H9 (cell line): Measurements from ENCODE around the gene LRRC55. TPM values are rescaled to one million over a fixed set of nuclear protein-coding genes. Genes with fewer than 3 reads are reported as not detected.

Experiments used
- DNase-seq: peaks from one replicate; pipeline ENCODE4 v3.0.0-alpha.2; 2017
- H2AFZ ChIP-seq: one replicate; pipeline ENCODE4 v1.6.1; 2013; ENCODE audit warnings: mild to moderate bottlenecking, low read length, control low read depth, moderate library complexity
- H2AK5ac ChIP-seq: 2 replicates; pipeline ENCODE4 v1.6.1; 2013; ENCODE audit warnings: low read length, control low read depth, mixed read lengths; ENCODE audit not compliant: insufficient read length
- H2BK120ac ChIP-seq: one replicate; pipeline ENCODE4 v1.6.1; 2013; ENCODE audit warnings: low read depth, mild to moderate bottlenecking, low read length, control low read depth, inconsistent platforms; ENCODE audit not compliant: poor library complexity, severe bottlenecking
- H2BK12ac ChIP-seq: 2 replicates; pipeline ENCODE4 v1.6.1; 2013; ENCODE audit warnings: low read length, control low read depth, mixed read lengths, low read depth; ENCODE audit not compliant: insufficient read length
- H2BK15ac ChIP-seq: 2 replicates; pipeline ENCODE4 v1.6.1; 2013; ENCODE audit warnings: low read depth, low read length, control low read depth
- H2BK20ac ChIP-seq: one replicate; pipeline ENCODE4 v1.6.1; 2013; ENCODE audit warnings: low read depth, mild to moderate bottlenecking, low read length, control low read depth, inconsistent platforms; ENCODE audit not compliant: poor library complexity, severe bottlenecking
- H2BK5ac ChIP-seq: 2 replicates; pipeline ENCODE4 v1.6.1; 2013; ENCODE audit warnings: low read length, control low read depth, mixed read lengths; ENCODE audit not compliant: insufficient read length
- H3K14ac ChIP-seq: 2 replicates; pipeline ENCODE4 v1.6.1; 2013; ENCODE audit warnings: low read length, control low read depth; ENCODE audit not compliant: insufficient read depth
- H3K18ac ChIP-seq: 2 replicates; pipeline ENCODE4 v1.6.1; 2013; ENCODE audit warnings: low read depth, mild to moderate bottlenecking, mixed read lengths, low read length, control low read depth; ENCODE audit not compliant: insufficient read length
- H3K23ac ChIP-seq: 2 replicates; pipeline ENCODE4 v1.6.1; 2013; ENCODE audit warnings: low read length, control low read depth, mixed read lengths, low read depth; ENCODE audit not compliant: insufficient read length
- H3K23me2 ChIP-seq: 2 replicates; pipeline ENCODE4 v1.6.1; 2013; ENCODE audit warnings: low read depth, mild to moderate bottlenecking, mixed read lengths, low read length, control low read depth; ENCODE audit not compliant: insufficient read length, poor library complexity, severe bottlenecking
- H3K27ac ChIP-seq: 2 replicates; pipeline ENCODE4 v1.5.1; 2013; ENCODE audit warnings: low read length, control low read depth, mixed read lengths, low read depth; ENCODE audit not compliant: insufficient read length
- H3K27me3 ChIP-seq: 2 replicates; pipeline ENCODE4 v1.6.1; 2013; ENCODE audit warnings: low read length, control low read depth, inconsistent platforms; ENCODE audit not compliant: insufficient read depth
- H3K4ac ChIP-seq: 2 replicates; pipeline ENCODE4 v1.6.1; 2013; ENCODE audit warnings: low read depth, mild to moderate bottlenecking, control low read depth, inconsistent platforms, low read length, moderate library complexity
- H3K4me1 ChIP-seq: 2 replicates; pipeline ENCODE4 v1.6.1; 2013; ENCODE audit warnings: low read length, control low read depth, inconsistent platforms; ENCODE audit not compliant: insufficient read depth
- H3K4me2 ChIP-seq: 2 replicates; pipeline ENCODE4 v1.6.1; 2013; ENCODE audit warnings: low read length, control low read depth, mixed read lengths; ENCODE audit not compliant: insufficient read length, insufficient read depth
- H3K56ac ChIP-seq: 2 replicates; pipeline ENCODE4 v1.6.1; 2013; ENCODE audit warnings: low read depth, mild to moderate bottlenecking, mixed read lengths, low read length, control low read depth; ENCODE audit not compliant: insufficient read length
- H3K79me1 ChIP-seq: 2 replicates; pipeline ENCODE4 v1.6.1; 2013; ENCODE audit warnings: low read depth, mild to moderate bottlenecking, moderate library complexity, low read length, control low read depth, inconsistent platforms; ENCODE audit not compliant: insufficient read depth, poor library complexity, severe bottlenecking
- H3K79me2 ChIP-seq: 2 replicates; pipeline ENCODE4 v1.6.1; 2013; ENCODE audit warnings: low read length, control low read depth, inconsistent platforms; ENCODE audit not compliant: insufficient read depth
- H3K9ac ChIP-seq: 2 replicates; pipeline ENCODE4 v1.6.1; 2013; ENCODE audit warnings: low read length, control low read depth, mixed read lengths; ENCODE audit not compliant: insufficient read length; ENCODE audit errors: extremely low read depth
- H3K9me3 ChIP-seq: one replicate; pipeline ENCODE4 v1.6.1; 2013; ENCODE audit warnings: low read depth, low read length, inconsistent platforms; ENCODE audit not compliant: control insufficient read depth
- H3T11ph ChIP-seq: one replicate; pipeline ENCODE4 v1.6.1; 2013; ENCODE audit warnings: mild to moderate bottlenecking, low read length, control low read depth, inconsistent platforms
- H4K20me1 ChIP-seq: one replicate; pipeline ENCODE4 v1.6.1; 2013; ENCODE audit not compliant: control insufficient read depth, insufficient read length, insufficient read depth
- H4K5ac ChIP-seq: 2 replicates; pipeline ENCODE4 v1.6.1; 2013; ENCODE audit warnings: low read depth, mild to moderate bottlenecking, mixed read lengths, low read length, control low read depth; ENCODE audit not compliant: insufficient read length
- H4K8ac ChIP-seq: replicated peaks from 2 replicates; pipeline ENCODE4 v1.6.1; 2013; ENCODE audit warnings: low read length, control low read depth, mixed read lengths, low read depth; ENCODE audit not compliant: insufficient read length
- H4K91ac ChIP-seq: 2 replicates; pipeline ENCODE4 v1.6.1; 2013; ENCODE audit warnings: low read depth, mild to moderate bottlenecking, moderate library complexity, mixed read lengths, low read length, control low read depth; ENCODE audit not compliant: insufficient read length
- H3K27ac Mint-ChIP-seq, 3 experiments: 2 replicates in 2 of 3; 3 replicates in 1 of 3; pipeline ENCODE4 v1.8.0; 2020 to 2021; ENCODE audit warnings: mixed read lengths in 3 of 3, mild to moderate bottlenecking in 1 of 3, moderate library complexity in 1 of 3
- H3K27me3 Mint-ChIP-seq: 2 replicates; pipeline ENCODE4 v1.8.0; 2021; ENCODE audit warnings: low read depth, mild to moderate bottlenecking, moderate library complexity, mixed read lengths
- H3K36me3 Mint-ChIP-seq, 3 experiments: 2 replicates in 2 of 3; 3 replicates in 1 of 3; pipeline ENCODE4 v1.8.0; 2020 to 2021; ENCODE audit warnings: low read depth in 3 of 3, mixed read lengths in 3 of 3; ENCODE audit not compliant: insufficient read depth in 1 of 3
- H3K4me1 Mint-ChIP-seq, 2 experiments: 2 replicates each; pipeline ENCODE4 v1.8.0; 2020; ENCODE audit warnings: mixed read lengths in 2 of 2
- H3K4me3 Mint-ChIP-seq, 2 experiments: 2 replicates in 1 of 2; 3 replicates in 1 of 2; pipeline ENCODE4 v1.8.0; 2020 to 2021; ENCODE audit warnings: mild to moderate bottlenecking in 2 of 2, mixed read lengths in 2 of 2, moderate library complexity in 1 of 2
- H3K9me3 Mint-ChIP-seq, 2 experiments: 2 replicates in 1 of 2; 3 replicates in 1 of 2; pipeline ENCODE4 v1.8.0; 2020; ENCODE audit warnings: mild to moderate bottlenecking in 2 of 2, mixed read lengths in 2 of 2, moderate library complexity in 1 of 2
- WGBS: extraction: QIAGEN DNeasy Blood & Tissue Kit; methylation state at CpG from one replicate; pipeline ENCODE4 v1.1.7; 2013; ENCODE audit warnings: missing lambda C conversion rate, low lambda C conversion rate, mixed read lengths; ENCODE audit not compliant: insufficient read length; ENCODE audit errors: extremely low coverage; 5-methylcytosine and 5-hydroxymethylcytosine counted together
- total RNA-seq: library from RNA; stranded (reverse); gene quantifications from 2 replicates; pipeline ENCODE4 v1.2.1, GENCODE V29; 2021
- TF ChIP-seq, protein P1 (sequence below): fragments of 200-600 bp; sonication (generic); conservative IDR thresholded peaks from 3 replicates; pipeline ENCODE4 v1.8.0; 2021; ENCODE audit warnings: antibody characterized with exemption, mild to moderate bottlenecking

LRRC55 gene
- total RNA-seq, 1 experiment from 2014 or later = 1.0 TPM

GRCh38 chr11:57222239-57222638, 40.5 kb downstream of the LRRC55 start:
- no peaks in the 10 kb centered on the region; the same call in none of the 2 replicates for H3K27me3 Mint-ChIP-seq
- Histone ChIP-seq H3K79me2 (no peaks in the 10 kb centered on the region), H2BK20ac (no peak overlapping the region)

More at GRCh38 chr11:57222239-57222638, 40.5 kb downstream of the LRRC55 start:
- no peak overlapping the region for H4K8ac ChIP-seq
- H3K4me1 ChIP-seq = peaks cover 4% of the 10 kb centered on the region; the same call in 1 of the 2 replicates
- no peaks in the 10 kb centered on the region for H3K27me3 ChIP-seq
- H3K23ac ChIP-seq = no peak overlapping the region
- no peak overlapping the region for H2AFZ ChIP-seq
- H3K27ac Mint-ChIP-seq = no peak overlapping the region
- H3K14ac ChIP-seq = no peak overlapping the region
- no peaks in the 10 kb centered on the region for H3K23me2 ChIP-seq
- no peaks in the 10 kb centered on the region for H4K20me1 ChIP-seq
- no peak overlapping the region for H2BK12ac ChIP-seq
- H3K9me3 ChIP-seq = no peaks in the 10 kb centered on the region
- H2AK5ac ChIP-seq = no peak overlapping the region
- no peak overlapping the region for H3T11ph ChIP-seq
- H3K56ac ChIP-seq = no peak overlapping the region
- no peaks in the 10 kb centered on the region for H3K36me3 Mint-ChIP-seq
- H3K18ac ChIP-seq = no peak overlapping the region
- no peak overlapping the region for H3K4ac ChIP-seq
- H4K5ac ChIP-seq = no peak overlapping the region
- no peaks in the 10 kb centered on the region for H3K79me1 ChIP-seq
- no peak overlapping the region for H2BK5ac ChIP-seq
- no peak overlapping the region for H3K4me3 Mint-ChIP-seq
- no peak overlapping the region for H4K91ac ChIP-seq
- H2BK15ac ChIP-seq = no peak overlapping the region
- H3K4me2 ChIP-seq = no peak overlapping the region
- H3K9ac ChIP-seq = no peak overlapping the region
- DNase-seq = no peak
- H3K4me1 Mint-ChIP-seq = peaks cover 0 to 6% of the 10 kb centered on the region in 2 experiments; a peak in 2 of 4 replicates
- no peak overlapping the region for H2BK120ac ChIP-seq
- WGBS = no CpG with 5 or more reads among the region's 1 CpG
- TF ChIP-seq, protein P1, sequence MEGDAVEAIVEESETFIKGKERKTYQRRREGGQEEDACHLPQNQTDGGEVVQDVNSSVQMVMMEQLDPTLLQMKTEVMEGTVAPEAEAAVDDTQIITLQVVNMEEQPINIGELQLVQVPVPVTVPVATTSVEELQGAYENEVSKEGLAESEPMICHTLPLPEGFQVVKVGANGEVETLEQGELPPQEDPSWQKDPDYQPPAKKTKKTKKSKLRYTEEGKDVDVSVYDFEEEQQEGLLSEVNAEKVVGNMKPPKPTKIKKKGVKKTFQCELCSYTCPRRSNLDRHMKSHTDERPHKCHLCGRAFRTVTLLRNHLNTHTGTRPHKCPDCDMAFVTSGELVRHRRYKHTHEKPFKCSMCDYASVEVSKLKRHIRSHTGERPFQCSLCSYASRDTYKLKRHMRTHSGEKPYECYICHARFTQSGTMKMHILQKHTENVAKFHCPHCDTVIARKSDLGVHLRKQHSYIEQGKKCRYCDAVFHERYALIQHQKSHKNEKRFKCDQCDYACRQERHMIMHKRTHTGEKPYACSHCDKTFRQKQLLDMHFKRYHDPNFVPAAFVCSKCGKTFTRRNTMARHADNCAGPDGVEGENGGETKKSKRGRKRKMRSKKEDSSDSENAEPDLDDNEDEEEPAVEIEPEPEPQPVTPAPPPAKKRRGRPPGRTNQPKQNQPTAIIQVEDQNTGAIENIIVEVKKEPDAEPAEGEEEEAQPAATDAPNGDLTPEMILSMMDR = no peak
- no peaks in the 10 kb centered on the region for H3K9me3 Mint-ChIP-seq
- no peak overlapping the region for H3K27ac ChIP-seq
